ENCODE data around the gene STRADB.

DNA sequence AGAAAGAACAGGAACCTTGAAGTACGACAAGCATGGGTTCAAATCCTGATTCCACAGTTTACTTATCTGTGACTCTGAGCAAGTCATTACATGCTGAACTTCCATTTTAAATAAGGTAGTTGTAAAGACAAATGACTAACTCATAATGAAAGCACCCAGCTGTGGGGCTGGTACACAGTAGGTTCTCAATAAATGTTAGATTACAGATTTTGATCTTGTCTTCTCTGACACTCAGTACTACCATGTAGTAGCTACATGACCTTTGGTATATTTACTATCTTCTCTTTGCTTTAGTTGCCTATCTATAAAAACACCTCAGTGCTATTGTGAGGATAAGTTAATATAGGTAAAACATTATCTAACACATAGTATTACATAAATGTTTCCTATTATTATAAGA is 3.5 kb upstream of the STRADB start:
- TF ChIP-seq MXI1 (conservative IDR thresholded peaks at IDR 0.05; ENCODE audit: poor library complexity, severe bottlenecking) (no peak), RAD21 (conservative IDR thresholded peaks at IDR 0.05) (no peak), CTCF (IDR thresholded peaks at IDR 0.05; ENCODE audit: poor library complexity, severe bottlenecking) (no peak), EZH2 (IDR thresholded peaks at IDR 0.05; ENCODE audit: borderline replicate concordance, insufficient read depth, low read length, poor library complexity, severe bottlenecking) (no peak), EP300 (conservative IDR thresholded peaks at IDR 0.05; ENCODE audit: poor library complexity, severe bottlenecking) (no peak)

Data from neural cell (in vitro differentiated cells).